AG10803 (cell line): ENCODE measurements around the gene GJC2.
A peak's percentile ranks its signal among the peaks of the same experiment; 100 is the strongest.

Source experiments
- DNase-seq: peaks from one replicate; pipeline ENCODE4 v3.0.0; 2010; ENCODE audit warnings: low read depth
- H3K4me3 ChIP-seq: 2 replicates; pipeline ENCODE4 v1.5.1; 2011; ENCODE audit warnings: mild to moderate bottlenecking, low read length, control low read depth
- CTCF ChIP-seq: conservative IDR thresholded peaks from 2 replicates; pipeline ENCODE4 v1.5.1; 2011; ENCODE audit warnings: mild to moderate bottlenecking, low read length, control low read depth, inconsistent platforms

GJC2 gene

DNA sequence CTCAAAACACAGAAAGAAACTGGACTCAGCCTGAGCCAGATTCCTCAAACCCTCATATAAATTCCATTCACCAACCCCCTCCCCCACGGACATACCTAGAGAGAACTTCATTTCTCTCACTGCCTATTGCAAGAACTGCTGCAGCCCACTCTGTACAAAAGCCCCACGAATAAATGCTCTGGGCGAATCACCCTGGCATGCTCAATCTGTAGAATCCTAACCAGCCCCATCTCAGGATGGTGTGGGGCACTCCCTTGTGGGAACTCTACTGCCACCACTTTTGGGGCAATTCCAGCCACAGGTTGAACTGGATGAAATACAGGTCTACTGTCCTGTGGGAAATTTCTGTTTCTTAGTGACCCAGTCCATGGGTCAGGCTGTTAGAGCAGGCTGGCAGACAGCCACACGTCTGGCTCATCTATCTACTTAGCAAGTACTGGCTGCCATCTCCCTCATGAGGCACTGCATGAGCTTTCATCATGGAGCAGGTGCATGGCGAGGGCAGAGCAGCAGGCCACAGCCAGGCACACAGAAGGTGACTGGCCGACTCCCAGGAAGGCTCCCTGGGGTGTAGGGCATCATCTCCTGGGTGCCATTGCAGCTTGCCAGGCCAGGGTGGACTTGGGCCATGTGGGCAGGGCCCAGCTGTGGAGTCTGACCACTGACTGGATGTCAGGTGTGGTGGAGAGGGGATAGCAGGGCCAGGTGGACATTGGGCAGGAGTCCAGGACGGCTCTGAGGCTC is 45.0 kb upstream of the GJC2 start:
- no peak overlapping the region for H3K4me3 ChIP-seq
- TF ChIP-seq CTCF = no peak
- DNase-seq = no peak

DNA sequence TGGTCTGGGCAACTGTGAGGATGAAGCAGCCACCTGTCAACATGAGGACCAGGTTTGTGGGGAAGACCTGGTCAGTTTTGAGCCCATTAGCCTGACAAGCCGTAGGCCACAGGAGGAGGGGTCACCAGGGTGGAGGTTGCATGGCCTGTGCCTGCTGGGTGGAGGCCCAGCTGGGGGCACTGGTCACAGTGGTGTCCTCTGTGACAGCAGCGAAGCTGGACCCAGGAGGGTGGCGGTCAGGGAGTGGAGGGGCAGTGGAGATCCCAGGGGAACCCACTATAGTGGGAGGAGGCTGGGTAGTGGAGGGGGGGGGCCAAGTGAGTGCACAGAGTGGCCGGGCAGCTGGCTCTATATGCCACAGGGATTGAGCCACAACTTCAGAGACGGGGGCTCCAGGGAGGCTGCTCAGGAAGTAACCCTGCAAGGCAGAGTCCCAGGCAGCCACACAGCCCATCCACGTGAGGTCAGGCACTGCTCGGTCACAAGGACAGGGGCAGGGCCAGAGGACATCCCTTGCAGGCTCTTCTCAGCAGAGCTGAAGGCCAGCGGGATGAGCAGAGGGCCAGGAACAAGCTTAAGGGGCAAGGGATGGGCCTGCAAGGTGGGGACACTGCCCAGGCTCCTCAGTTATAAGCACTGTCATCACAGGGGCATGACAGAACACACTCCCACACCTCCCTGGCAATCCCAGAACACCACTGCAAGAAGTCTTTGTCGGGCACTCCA is 44.3 kb upstream of the GJC2 start:
- no peak for TF ChIP-seq CTCF
- no peak for DNase-seq
- no peak overlapping the region for H3K4me3 ChIP-seq

DNA sequence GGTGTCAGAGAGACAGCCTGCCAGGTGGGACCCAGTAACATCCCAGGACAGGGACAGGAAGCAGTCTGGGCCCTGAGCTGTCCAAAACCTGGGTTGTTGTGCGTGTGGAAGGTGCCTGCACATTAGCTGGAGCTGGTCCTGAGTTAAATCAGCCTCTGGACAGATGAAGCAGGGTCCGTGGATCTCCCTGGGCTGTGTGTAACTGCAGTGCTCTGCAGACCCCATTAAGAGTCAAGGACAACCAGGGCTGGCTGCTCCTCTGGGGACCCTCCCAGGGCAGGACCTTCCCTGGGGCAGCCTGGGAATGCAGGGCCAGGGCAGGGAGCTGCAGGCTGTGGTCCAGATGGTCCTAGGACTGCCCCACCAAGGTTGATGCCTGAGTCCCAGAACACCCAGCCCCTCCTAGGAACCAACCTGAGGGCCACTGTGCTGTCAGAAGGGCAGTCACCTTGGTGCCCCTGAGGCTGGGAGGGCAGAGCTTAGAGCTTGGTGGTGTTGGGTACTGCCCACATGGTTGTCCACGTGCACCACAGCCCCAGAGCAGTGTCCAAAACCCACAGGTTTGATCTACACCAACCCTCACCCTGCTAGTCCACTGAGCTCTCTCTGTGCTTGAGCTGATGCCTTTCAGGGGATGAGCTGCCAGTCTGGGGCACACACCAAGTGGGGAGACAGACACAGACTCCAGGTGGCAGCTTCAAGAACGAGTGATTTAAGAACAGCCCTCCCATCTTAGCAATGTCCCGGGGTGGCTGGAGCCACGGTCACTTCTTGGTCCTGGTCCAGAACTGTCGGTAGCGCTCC is 43.5 kb upstream of the GJC2 start:
- no peak for DNase-seq
- no peak overlapping the region for H3K4me3 ChIP-seq
- no peak for TF ChIP-seq CTCF

DNA sequence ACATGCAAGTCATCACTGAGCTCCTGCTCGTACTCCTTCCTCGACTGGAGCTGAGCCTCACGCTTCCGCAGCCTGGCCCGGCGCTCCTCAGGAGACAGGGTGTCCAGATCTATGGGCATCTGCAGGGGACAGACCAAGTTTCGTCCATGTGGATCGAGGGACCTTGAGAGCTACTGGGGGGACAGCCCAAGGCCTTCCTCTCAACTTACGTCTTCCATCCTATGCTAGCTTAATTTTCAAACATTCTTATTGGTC is 43.0 kb upstream of the GJC2 start:
- DNase-seq = no peak
- no peak overlapping the region for H3K4me3 ChIP-seq
- no peak for TF ChIP-seq CTCF

- no peak for DNase-seq
- no peak overlapping the region for H3K4me3 ChIP-seq
- TF ChIP-seq CTCF = no peak
Measured at GRCh38 chr1:228107636-228108035, 42.1 kb upstream of the GJC2 start.

GRCh38 chr1:228108055-228108690 is 41.6 kb upstream of the GJC2 start:
- H3K4me3 ChIP-seq = peak overlapping the region; percentile 98
- DNase-seq = no peak
- no peak for TF ChIP-seq CTCF

DNA sequence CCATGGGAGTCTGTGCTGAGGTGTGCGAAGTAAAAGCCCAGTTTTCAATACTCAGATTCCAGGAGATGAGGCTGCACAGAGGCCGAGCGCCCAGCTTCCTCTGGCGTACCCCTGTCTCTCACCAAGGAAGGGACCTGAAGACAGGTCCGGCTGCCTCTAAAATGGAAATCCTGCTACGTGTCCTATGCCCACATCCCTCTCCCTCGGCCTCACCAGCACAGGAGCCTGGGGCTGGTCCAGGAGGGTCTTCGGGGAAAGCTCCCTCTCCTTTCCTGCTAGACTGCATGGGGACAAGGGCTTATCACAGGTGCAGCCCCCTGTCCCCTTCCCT is 41.0 kb upstream of the GJC2 start:
- peak overlapping the region; percentile 98 for H3K4me3 ChIP-seq
- DNase-seq = no peak
- TF ChIP-seq CTCF = no peak
